HEK293 (cell line): ENCODE data around the gene PRKCQ.

ENCODE experiments used
- CTCF ChIP-seq: fragments of 450-650 bp; formaldehyde crosslinking; IDR thresholded peaks from 2 replicates; pipeline ENCODE4 v1.5.1; 2016; ENCODE audit warnings: missing biosample characterization, missing genetic modification characterization
- EGR2 ChIP-seq: fragments of 450-650 bp; formaldehyde crosslinking; IDR thresholded peaks from 2 replicates; pipeline ENCODE4 v1.5.1; 2016; ENCODE audit warnings: low read depth, missing biosample characterization, missing genetic modification characterization
- ELK4 ChIP-seq: IDR thresholded peaks from 2 replicates; pipeline ENCODE4 v1.6.1; 2011; ENCODE audit warnings: mild to moderate bottlenecking, low read depth, low read length, borderline replicate concordance
- PRDM4 ChIP-seq: fragments of 450-650 bp; formaldehyde crosslinking; IDR thresholded peaks from 2 replicates; pipeline ENCODE4 v1.5.1; 2017; ENCODE audit warnings: missing biosample characterization, missing genetic modification characterization
- RBAK ChIP-seq: fragments of 450-650 bp; formaldehyde crosslinking; IDR thresholded peaks from 2 replicates; pipeline ENCODE4 v1.5.1; 2016; ENCODE audit warnings: missing biosample characterization, missing genetic modification characterization
- ZBTB8A ChIP-seq: fragments of 450-650 bp; formaldehyde crosslinking; IDR thresholded peaks from 2 replicates; pipeline ENCODE4 v1.5.1; 2016; ENCODE audit warnings: missing biosample characterization, missing genetic modification characterization
- ZFP3 ChIP-seq: fragments of 450-650 bp; formaldehyde crosslinking; IDR thresholded peaks from 2 replicates; pipeline ENCODE4 v1.5.1; 2016; ENCODE audit warnings: low read depth, missing biosample characterization, missing genetic modification characterization
- ZFP37 ChIP-seq: fragments of 450-650 bp; formaldehyde crosslinking; IDR thresholded peaks from 2 replicates; pipeline ENCODE4 v1.5.1; 2016; ENCODE audit warnings: missing biosample characterization, missing genetic modification characterization
- ZNF211 ChIP-seq: fragments of 450-650 bp; formaldehyde crosslinking; IDR thresholded peaks from 2 replicates; pipeline ENCODE4 v1.5.1; 2016; ENCODE audit warnings: low read depth, missing biosample characterization, missing genetic modification characterization
- ZNF23 ChIP-seq: fragments of 450-650 bp; formaldehyde crosslinking; IDR thresholded peaks from 2 replicates; pipeline ENCODE4 v1.5.1; 2016; ENCODE audit warnings: missing biosample characterization, missing genetic modification characterization, borderline replicate concordance
- ZNF274 ChIP-seq, 2 experiments: fragments of 200-500 bp in 1 of 2; fragments of 450-650 bp in 1 of 2; sonication (Bioruptor generic) in 1 of 2; formaldehyde crosslinking in 1 of 2; IDR thresholded peaks; 2 replicates each; pipeline versions ENCODE4 v1.5.1 to v1.6.1; 2014 to 2016; ENCODE audit warnings: borderline replicate concordance in 1 of 2, inconsistent platforms in 1 of 2, low read length in 1 of 2, missing biosample characterization in 1 of 2, missing genetic modification characterization in 1 of 2
- ZNF76 ChIP-seq: fragments of 450-650 bp; formaldehyde crosslinking; IDR thresholded peaks from 2 replicates; pipeline ENCODE4; 2016; ENCODE audit warnings: low read depth, missing biosample characterization, missing genetic modification characterization, borderline replicate concordance
- ZNF776 ChIP-seq: fragments of 450-650 bp; formaldehyde crosslinking; IDR thresholded peaks from 2 replicates; pipeline ENCODE4 v1.5.0; 2017; ENCODE audit warnings: missing biosample characterization, missing genetic modification characterization, borderline replicate concordance

GRCh38 chr10:6590100-6590499 is 10.0 kb upstream of the PRKCQ start:
- no peak for TF ChIP-seq RBAK
- TF ChIP-seq EGR2 (tag by site-specific recombination) = no peak
- TF ChIP-seq CTCF = no peak
- TF ChIP-seq ZFP3 (tag by site-specific recombination) = no peak
- TF ChIP-seq PRDM4 (tag by site-specific recombination) = no peak
- TF ChIP-seq ZNF211 (tag by site-specific recombination) = no peak
- no peak for TF ChIP-seq ZNF274 (IDR thresholded peaks at IDR 0.05; ENCODE audit: low read length)
- no peak for TF ChIP-seq ZNF274 (tag by site-specific recombination; IDR thresholded peaks at IDR 0.05; ENCODE audit: borderline replicate concordance)
- no peak for TF ChIP-seq ZFP37 (tag by site-specific recombination)
- no peak for TF ChIP-seq ZNF23
- no peak for TF ChIP-seq ELK4
- TF ChIP-seq ZBTB8A (tag by site-specific recombination) = no peak
- TF ChIP-seq ZNF76 (tag by site-specific recombination) = no peak
- no peak for TF ChIP-seq ZNF776 (tag by site-specific recombination)
